Ovary (tissue), 3 donors: ENCODE measurements around the gene PTPRG.

Experiments used
- POLR2A ChIP-seq: fragments of 450-650 bp; IDR thresholded peaks from one replicate; pipeline ENCODE4 v1.6.1; 2017; ENCODE audit warnings: antibody characterized with exemption, mild to moderate bottlenecking, moderate library complexity
- TF ChIP-seq, protein P1 (sequence below), 3 donors: fragments of 450-650 bp in 2 of 3; fragments of 200-600 bp in 1 of 3; IDR thresholded peaks; one replicate each; pipeline versions ENCODE4 v1.5.1 to v1.8.0; 2016 to 2022; ENCODE audit warnings: antibody characterized with exemption in 3 of 3, mild to moderate bottlenecking in 1 of 3
- donor health status: DM: no; HTN: no; CAD: no.

GRCh38 chr3:62090066-62090465 lies 528.7 kb downstream of the PTPRG start:
- TF ChIP-seq POLR2A, result no peak
- TF ChIP-seq, protein P1, sequence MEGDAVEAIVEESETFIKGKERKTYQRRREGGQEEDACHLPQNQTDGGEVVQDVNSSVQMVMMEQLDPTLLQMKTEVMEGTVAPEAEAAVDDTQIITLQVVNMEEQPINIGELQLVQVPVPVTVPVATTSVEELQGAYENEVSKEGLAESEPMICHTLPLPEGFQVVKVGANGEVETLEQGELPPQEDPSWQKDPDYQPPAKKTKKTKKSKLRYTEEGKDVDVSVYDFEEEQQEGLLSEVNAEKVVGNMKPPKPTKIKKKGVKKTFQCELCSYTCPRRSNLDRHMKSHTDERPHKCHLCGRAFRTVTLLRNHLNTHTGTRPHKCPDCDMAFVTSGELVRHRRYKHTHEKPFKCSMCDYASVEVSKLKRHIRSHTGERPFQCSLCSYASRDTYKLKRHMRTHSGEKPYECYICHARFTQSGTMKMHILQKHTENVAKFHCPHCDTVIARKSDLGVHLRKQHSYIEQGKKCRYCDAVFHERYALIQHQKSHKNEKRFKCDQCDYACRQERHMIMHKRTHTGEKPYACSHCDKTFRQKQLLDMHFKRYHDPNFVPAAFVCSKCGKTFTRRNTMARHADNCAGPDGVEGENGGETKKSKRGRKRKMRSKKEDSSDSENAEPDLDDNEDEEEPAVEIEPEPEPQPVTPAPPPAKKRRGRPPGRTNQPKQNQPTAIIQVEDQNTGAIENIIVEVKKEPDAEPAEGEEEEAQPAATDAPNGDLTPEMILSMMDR (IDR thresholded peaks at IDR 0.05), result no peak
